ENCODE measurements around the gene ARNT2. TPM values are rescaled to one million over a fixed set of nuclear protein-coding genes. Genes with fewer than 3 reads are reported as not detected.

Gene ARNT2
- total and polyA plus RNA-seq, 10 of the 15 experiments (the other 5 are each of a cell fraction or from before 2014, with no cell fraction given), result 0.07 to 0.49 (median 0.09) TPM; not detected in 6

DNA sequence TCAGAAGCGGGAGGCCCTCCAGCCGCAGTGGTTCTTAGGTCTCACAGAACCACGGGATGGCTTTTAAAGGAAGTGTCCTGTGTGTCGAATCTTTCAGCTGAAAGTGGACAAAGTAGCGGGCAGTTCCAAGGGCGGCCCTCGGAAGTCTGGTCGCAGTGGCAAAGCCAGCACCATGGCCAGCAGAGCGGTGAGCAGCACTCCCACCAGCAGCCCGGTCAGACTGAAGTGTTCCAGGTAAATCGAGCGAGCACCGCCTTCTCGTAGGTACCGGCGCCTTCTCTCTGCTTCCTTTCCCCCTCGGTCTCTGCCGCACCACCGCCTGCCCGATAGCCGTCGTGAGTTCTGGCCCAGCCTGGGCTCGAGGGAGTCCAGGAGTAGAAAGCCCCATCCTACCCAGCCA lies 187.3 kb downstream of the ARNT2 start (continued):
- TF ChIP-seq E4F1 (IDR thresholded peaks at IDR 0.05; ENCODE audit: borderline replicate concordance, partially characterized antibody), result no peak
- TF ChIP-seq, protein P1, sequence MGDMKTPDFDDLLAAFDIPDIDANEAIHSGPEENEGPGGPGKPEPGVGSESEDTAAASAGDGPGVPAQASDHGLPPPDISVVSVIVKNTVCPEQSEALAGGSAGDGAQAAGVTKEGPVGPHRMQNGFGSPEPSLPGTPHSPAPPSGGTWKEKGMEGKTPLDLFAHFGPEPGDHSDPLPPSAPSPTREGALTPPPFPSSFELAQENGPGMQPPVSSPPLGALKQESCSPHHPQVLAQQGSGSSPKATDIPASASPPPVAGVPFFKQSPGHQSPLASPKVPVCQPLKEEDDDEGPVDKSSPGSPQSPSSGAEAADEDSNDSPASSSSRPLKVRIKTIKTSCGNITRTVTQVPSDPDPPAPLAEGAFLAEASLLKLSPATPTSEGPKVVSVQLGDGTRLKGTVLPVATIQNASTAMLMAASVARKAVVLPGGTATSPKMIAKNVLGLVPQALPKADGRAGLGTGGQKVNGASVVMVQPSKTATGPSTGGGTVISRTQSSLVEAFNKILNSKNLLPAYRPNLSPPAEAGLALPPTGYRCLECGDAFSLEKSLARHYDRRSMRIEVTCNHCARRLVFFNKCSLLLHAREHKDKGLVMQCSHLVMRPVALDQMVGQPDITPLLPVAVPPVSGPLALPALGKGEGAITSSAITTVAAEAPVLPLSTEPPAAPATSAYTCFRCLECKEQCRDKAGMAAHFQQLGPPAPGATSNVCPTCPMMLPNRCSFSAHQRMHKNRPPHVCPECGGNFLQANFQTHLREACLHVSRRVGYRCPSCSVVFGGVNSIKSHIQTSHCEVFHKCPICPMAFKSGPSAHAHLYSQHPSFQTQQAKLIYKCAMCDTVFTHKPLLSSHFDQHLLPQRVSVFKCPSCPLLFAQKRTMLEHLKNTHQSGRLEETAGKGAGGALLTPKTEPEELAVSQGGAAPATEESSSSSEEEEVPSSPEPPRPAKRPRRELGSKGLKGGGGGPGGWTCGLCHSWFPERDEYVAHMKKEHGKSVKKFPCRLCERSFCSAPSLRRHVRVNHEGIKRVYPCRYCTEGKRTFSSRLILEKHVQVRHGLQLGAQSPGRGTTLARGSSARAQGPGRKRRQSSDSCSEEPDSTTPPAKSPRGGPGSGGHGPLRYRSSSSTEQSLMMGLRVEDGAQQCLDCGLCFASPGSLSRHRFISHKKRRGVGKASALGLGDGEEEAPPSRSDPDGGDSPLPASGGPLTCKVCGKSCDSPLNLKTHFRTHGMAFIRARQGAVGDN (IDR thresholded peaks at IDR 0.05), result no peak
- TF ChIP-seq CBX3 (IDR thresholded peaks at IDR 0.05; ENCODE audit: borderline replicate concordance, low read depth), result no peak
- TF ChIP-seq MYB (IDR thresholded peaks at IDR 0.05; ENCODE audit: borderline replicate concordance, low read depth, low read length), result no peak

Data from GM12878 (cell line).